ENCODE measurements around the gene PID1.

GRCh38 chr2:229104974-229105387, 166.1 kb downstream of the PID1 start:
- no peak for TF ChIP-seq CTCF (IDR thresholded peaks at IDR 0.05)
- no peak for TF ChIP-seq POLR2AphosphoS5 (IDR thresholded peaks at IDR 0.05)
- no peak for TF ChIP-seq POLR2A (IDR thresholded peaks at IDR 0.05)

Measured in sigmoid colon (tissue), 4 donors.